GM19193 (cell line): Measurements from ENCODE around the gene LRMDA.

Experiments used
- POLR2A ChIP-seq: IDR thresholded peaks from 4 replicates; pipeline ENCODE4 v1.6.1; 2011; ENCODE audit not compliant: insufficient read depth, insufficient read length; ENCODE audit errors: extremely low read depth

The LRMDA gene

DNA sequence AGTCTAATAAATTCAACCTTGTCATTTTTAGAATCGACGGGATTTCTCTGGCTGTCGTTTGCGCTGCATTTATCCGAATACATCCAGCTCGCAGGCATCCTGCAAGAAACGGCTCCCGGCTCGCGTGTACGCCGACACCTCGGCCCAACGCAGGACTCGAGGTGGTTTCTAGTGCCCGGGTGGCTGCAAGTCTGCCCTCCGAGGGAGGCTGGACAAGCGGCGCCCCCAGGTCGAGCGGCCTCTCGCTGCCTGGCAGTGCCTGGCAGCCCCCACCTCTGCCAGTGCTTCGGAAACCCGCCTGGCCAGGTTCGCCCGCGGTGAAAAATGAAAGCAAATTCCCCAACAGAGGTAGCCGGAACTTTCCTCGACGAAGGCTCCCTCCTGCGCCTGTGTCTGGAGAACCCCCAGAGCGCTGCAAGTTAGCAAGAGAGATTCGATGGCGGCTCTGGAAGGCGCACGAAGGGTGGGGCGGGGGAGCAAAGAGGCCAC, 24.2 kb upstream of the LRMDA start:
- TF ChIP-seq POLR2A: no peak

DNA sequence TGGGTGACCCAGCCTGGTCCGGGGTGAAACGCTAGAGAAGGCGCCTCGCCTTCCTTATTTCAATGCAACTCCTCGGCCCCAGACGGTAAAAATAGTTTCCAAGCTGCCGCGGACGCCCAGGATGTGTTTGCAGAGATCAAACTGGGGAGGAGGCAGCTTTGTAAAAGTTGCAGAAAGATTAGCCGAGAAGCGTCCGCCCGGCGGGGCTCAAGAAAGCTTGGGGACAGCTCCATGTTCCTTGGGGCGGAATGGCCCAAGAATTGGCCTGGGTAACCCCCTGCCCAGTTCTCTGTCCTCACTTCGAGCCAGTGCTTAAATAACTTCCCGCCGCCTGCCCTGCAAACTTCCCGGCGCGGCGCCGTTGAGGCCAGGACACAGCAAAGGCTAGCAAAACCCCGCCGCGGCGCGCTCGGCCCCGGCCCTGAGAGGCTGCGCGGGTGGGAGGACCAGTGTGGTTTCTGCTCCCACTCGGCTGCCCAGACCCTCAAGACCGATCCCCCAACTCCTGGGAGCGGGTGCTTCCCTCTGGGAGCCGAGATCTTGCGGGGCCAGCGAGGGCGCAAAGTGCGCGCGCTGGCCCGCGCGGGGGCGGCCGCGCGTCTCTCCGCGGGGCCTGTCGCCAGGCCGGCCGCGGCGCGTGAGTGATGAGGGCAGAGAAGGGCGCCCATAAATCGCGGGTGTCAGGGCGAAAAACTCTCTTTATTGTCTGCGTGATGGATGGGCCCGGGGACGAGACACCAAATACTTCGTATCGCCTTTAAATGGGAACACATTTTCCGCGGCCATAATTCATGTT, 23.5 kb upstream of the LRMDA start:
- no peak for TF ChIP-seq POLR2A

- no peak for TF ChIP-seq POLR2A
Measured at GRCh38 chr10:75408509-75408875, 22.9 kb upstream of the LRMDA start.

- no peak for TF ChIP-seq POLR2A
Measured at GRCh38 chr10:75408911-75409885, 22.2 kb upstream of the LRMDA start.

GRCh38 chr10:75410132-75411005, 21.1 kb upstream of the LRMDA start:
- no peak for TF ChIP-seq POLR2A

DNA sequence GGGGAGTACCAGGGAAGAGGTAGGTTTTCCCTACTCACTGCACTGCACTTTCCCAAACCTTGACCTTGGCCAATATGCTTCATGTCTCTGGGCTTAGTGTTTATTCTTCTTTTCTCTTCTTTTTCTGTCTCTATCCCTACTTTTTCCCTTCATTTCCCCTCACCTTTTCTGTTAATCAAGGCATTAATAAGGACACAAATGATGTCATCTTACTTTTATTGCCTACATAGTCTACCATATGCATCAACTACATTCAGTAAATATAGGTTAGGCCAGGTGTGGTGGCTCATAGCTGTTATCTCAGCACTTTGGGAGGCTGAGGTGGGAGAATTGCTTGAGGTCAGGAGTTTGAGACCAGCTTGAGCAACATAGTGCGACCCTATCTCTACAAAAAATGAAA, 16.9 kb upstream of the LRMDA start:
- no peak for TF ChIP-seq POLR2A

GRCh38 chr10:75417522-75417927, 13.9 kb upstream of the LRMDA start:
- TF ChIP-seq POLR2A: no peak

GRCh38 chr10:75418293-75418692, 13.1 kb upstream of the LRMDA start:
- no peak for TF ChIP-seq POLR2A

DNA sequence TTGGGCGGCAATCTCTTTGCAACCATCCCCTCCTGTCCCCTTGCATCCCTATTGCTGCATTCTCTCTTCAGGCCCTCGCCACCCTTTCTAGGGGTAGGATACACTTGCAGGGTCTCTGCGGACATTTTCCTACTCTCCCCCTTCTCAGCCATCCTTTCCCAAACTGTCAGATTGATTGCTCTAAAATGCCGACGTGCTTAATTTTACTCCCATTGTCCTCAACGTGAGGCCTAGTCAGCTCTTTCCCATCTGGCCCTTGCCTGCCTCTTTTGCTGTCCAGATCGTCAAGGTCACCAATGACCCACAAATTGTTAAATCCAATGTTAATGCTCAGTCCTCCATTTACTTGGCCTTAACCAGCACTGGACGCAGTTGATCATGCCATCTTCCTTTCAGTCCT, 12.7 kb upstream of the LRMDA start:
- no peak for TF ChIP-seq POLR2A

- TF ChIP-seq POLR2A: no peak
Measured at GRCh38 chr10:75422913-75423312, 8.5 kb upstream of the LRMDA start.

GRCh38 chr10:75424571-75424970, 6.9 kb upstream of the LRMDA start:
- TF ChIP-seq POLR2A: no peak

DNA sequence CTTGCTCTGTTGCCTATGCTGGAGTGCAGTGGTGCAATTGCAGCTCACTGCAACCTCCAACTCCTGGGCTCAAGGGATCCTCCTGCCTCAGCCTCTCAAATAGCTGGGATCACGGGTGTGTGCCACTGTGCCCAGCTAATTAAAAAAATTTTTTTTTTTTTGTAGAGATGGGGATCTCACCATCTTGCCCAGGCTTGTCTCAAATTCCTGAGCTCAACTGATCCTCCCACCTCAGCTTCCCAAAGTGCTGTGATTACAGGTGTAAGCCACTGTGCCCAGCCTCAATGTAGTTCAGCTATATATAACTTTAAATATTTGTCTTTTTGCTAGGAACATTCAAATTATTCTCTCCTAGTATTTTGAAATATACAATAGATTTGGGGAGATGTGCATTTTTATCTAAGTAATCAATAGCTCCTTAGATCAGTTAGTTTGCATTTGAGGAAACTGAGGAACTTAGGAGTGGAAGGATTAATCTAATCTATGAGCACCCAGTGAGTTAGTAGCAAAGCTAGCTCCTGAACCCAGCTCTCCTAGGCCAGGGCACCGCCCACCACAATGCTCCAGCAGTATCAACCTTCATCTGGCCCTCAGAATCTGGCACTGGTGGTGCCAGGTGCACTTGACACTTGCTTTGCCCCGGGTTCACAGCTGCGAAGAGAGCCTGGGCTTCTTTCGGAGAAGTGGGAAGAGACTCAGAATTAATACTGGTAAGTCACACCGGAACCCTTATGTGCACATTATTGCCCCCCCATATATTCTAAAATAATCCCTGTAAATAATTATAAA, 5.9 kb upstream of the LRMDA start:
- no peak for TF ChIP-seq POLR2A

GRCh38 chr10:75426880-75427279, 4.5 kb upstream of the LRMDA start:
- no peak for TF ChIP-seq POLR2A

DNA sequence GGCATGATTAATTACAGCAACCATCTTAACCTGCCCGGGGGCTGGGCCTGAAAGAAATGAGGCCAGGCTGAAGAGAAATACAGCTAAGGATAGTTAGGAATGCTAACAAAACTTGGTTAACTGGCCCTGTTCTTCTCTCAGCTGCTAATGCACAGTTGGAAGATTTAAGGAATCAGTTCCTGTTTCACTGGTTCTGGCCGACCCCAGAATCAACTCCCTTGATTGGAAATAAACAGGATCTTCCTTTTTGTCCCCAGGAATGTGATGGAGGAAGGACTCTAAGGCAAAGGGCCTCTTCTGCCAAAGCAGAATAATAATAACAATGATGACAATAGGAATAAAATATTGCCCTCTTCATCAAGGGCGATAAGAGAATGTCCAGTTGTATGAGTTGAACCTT, 3.5 kb upstream of the LRMDA start:
- no peak for TF ChIP-seq POLR2A
